ENCODE data around the gene PITX3.
A peak's percentile ranks its signal among the peaks of the same experiment; 100 is the strongest.
"Not testable (repeated sequence)": the region's sequence is repeated elsewhere in the genome, so short reads cannot be mapped to it uniquely, and the experiment has no call there.

The PITX3 gene

DNA sequence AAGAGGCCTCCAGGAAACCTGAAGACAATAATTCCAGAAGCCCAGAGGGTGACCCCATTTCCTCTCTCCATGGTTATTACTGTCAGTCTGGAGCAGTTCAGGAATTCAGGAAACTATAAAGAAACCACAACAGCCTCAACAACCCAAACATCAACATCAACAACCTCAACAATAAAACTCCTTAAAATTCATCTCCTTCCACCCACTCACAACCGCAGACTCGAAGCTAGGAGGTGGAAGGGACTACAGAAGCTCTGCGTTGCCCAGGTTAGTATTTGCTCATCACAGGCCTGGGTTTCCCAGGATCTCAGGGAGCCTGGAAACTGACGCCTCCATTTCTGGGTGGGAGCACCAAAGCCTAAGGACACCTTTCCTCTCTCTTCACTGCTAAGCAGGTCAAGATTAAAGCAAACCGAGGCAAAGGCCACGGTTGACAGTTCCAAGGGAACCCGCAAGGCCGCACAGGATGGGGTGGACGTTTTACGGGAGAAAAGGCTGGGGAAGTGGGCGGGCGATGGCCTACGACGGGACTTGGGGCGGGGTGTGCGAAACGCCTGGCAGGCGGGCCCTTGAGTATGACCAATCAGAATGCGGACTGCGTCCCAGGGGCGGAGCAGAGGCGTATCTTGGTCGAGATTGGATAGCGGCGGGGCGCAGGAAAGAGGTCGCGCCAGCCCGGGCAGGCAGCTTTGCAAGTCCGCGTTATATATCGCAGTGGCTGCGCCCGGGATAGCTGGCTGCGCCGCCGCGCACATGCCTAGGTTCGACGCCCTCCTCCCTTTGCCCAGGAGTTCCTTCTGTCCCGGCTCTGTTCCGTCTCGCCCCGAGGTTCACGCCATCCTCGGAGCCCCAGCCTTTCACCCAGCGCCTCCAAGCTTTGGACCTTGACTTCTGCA, 15.4 kb downstream of the PITX3 start, which contains the start of gene ELOVL3:
ELOVL3 (plus strand) TSS at position 654 of the 896 bp plus-strand sequence. CDS start 250 bp downstream, outside the sequence.
- DNase-seq (ENCODE audit: low spot score) = peak; percentile 89

GRCh38 chr10:102222797-102223196, 18.5 kb downstream of the PITX3 start:
- no peak for DNase-seq (ENCODE audit: low spot score)

DNA sequence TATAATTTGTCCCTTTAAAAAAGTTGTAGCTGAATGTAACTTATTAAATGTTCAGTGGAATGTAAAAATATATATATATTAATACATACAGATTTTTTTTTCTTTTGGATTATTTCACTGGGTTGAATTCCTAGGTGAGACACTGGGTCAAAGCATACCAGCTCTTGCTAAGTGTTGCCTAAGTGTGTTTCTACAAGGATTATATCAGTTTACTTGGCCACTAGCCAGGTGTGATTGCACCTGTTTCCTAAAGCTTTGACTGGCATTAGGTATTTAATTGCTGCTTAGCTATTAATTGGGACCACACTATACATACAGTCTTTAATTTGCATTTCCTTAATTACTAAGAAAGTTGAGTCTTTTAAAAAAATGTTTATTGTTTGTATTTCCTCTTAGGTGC, 20.7 kb downstream of the PITX3 start:
- no peak for DNase-seq (ENCODE audit: low spot score)

DNA sequence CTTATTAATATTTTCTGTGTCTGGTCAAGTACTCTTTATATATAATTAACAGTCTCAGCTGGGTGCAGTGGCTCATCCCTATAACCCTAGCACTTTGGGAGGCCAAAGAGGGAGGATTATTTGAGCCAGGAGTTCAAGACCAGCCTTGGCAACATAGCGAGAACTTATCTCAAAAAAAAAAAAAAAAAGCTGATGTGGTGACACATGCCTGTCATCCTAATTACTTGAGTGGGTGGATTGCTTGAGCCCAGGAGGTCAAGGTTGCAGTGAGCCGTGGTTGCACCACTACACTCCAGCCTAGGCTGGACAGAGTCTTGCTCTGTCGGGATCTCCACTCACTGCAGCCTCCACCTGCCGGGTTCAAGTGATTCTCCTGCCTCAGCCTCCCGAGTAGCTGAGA, 21.9 kb downstream of the PITX3 start:
- no peak for DNase-seq (ENCODE audit: low spot score)

GRCh38 chr10:102213599-102213998, 27.7 kb downstream of the PITX3 start:
- DNase-seq (ENCODE audit: low spot score) = not testable (repeated sequence)

DNA sequence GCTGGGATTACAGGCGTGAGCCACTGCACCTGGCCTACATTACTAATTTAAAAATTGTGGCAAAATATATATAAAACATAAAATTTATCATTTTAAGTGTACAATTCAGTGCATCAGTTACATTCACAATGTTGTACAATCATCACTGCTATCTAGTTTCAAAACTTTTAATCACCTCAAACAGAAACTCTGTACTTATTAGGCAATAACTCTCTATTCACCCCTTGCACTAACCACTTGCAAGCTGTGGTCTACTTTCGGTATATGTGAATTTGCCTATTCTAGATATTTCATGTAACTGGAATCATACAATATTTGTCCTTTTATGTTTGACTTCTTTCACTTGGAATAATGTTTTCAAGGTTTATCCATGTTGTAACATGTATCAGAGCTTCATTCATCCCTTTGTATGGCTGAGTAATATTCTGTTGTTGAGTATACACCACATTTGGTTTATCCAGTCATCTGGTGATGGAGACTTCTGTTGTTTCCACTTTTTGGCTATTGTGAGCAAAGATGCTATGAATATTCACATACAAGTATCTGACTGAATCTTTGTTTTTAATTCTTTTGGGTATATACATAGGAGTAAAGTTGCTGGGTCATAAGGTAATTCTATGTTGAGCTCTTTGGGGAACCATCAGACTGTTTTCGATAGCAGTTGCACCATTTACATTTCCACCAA, 29.6 kb downstream of the PITX3 start:
- DNase-seq (ENCODE audit: low spot score) = no peak

GRCh38 chr10:102208311-102209035, 32.8 kb downstream of the PITX3 start:
- no peak for DNase-seq (ENCODE audit: low spot score)

DNA sequence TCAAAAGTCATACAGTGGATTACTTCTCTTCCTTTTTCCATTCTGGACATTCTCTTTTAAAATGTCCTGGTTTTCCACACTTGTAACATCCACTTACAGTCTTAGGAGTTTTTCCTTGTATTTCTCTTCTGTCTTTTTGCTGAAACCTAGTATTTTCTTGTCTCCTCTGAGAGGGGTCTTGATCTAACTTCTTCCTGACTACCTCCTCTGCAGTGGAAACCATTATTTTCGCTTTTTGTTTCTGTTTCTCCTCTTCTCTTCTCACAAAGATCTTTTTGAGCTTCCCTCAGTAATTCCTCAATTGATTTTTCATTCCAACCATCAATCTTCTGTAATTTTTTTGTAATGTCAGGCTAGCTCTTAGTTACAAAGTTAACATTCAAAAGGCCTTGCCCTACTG, 38.9 kb downstream of the PITX3 start:
- DNase-seq (ENCODE audit: low spot score) = no peak

DNA sequence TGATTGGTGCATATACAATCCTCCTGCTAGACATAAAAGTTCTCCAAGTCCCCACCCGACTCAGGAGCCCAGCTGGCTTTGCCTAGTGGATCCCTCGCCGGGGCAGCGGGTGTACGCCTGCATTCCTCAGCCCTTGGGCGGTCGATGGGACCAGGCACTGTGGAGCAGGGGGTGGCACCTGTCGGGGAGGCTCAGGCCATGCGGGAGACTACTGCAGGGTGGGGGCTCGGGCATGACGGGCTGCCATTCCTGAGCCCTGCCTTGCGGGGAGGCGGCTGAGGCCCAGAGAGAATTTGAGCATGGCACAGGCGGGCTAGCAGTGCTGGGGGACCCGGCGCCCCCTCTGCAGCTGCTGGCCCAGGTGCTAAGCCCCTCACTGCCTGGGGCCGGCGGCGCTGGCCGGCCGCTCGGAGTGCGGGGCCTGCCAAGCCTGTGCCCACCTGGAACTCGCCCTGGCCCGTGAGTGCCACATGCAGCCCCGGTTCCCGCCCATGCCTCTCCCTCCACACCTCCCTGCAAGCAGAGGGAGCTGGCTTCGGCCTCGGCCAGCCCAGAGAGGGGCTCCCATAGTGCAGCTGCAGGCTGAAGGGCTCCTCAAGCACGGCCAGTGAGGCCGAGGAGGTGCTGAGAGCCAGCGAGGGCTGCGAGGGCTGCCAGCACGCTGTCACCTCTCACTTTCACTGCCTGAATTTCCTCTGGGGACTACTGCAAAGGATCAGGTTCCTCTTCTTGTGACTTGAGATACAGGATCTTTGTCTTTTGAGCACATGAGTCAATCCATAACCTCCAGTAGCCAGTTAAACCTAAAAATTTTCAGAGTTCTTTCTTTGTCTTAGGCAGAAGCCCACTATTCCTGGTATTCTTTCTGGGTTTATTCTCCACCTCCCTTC, 40.3 kb downstream of the PITX3 start:
- DNase-seq (ENCODE audit: low spot score) = no peak

DNA sequence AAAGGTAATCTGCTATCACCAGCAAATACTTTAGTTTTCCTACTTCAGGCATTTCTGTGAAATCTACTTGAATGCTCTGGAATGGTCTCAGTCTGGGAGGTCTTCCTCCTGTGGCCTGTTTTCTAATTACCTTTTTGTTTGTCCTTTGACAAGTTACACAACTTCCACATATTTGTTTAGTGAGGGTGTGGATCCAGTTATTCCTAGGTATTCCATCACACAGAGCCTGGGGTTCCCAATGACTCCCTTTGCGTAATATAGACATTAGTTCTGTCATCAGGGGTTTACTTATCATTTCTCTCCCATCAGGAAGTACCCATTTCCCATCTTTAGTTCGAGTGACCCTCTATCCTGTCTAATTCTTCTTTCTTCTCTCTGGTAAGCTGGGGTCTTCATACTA, 43.3 kb downstream of the PITX3 start:
- DNase-seq (ENCODE audit: low spot score) = no peak

DNA sequence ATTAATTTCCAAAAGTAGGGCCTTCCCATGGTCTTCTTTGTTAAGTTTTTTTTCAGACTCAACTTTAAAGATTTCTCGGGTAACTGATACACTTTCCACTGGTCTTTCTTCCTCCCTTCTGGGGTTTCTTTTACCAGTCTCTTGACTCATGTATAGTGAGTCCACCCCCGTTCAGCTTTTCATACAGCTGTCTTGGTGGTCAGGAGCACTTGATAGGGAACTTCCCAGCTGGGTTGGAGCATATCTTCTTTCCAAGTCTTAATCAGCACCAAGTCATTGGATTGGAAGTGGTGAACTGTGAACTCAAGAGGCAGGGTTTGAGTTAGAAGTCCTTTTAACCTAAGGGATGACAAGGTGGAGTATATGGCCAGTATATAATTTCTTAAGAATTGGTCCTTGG, 44.4 kb downstream of the PITX3 start:
- no peak for DNase-seq (ENCODE audit: low spot score)

- no peak for DNase-seq (ENCODE audit: low spot score)
Observed at GRCh38 chr10:102195296-102195870, 45.9 kb downstream of the PITX3 start.

- DNase-seq (ENCODE audit: low spot score) = no peak
Observed at GRCh38 chr10:102191956-102192355, 49.4 kb downstream of the PITX3 start.

- not testable (repeated sequence) for DNase-seq (ENCODE audit: low spot score)
Observed at GRCh38 chr10:102188941-102189898, 52.1 kb downstream of the PITX3 start.

DNA sequence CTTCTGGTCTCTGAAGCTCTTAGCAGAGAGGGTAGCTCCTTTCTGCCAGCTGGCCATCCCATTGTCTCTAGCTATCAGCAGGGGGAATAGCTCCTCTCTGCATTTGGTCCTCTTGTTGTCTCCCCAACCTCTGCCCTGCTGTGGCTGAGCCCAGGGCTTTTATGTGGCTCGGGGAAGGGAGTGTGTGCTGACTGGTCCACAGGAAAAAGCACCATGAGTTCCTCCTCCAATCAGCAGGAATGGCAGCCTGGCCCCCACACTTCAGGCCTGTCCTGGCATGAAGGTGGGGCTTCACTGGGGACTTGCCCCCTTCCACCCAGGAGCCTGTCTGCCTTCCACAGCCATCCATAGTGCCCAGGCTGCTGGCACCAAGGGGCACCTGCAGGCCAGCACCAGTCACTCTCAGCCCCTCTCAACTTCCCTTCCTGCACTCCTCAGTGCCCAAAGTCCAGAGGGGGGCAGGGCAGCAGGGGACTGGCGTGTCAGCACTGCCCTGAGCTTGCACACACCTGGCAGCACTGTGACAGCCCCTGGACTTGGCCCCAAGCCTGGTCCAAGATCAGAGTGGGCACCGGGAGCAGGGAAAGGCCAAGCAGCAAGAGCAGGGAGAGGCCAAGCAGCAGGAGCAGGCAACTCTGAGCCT, 52.9 kb downstream of the PITX3 start:
- DNase-seq (ENCODE audit: low spot score) = no peak

DNA sequence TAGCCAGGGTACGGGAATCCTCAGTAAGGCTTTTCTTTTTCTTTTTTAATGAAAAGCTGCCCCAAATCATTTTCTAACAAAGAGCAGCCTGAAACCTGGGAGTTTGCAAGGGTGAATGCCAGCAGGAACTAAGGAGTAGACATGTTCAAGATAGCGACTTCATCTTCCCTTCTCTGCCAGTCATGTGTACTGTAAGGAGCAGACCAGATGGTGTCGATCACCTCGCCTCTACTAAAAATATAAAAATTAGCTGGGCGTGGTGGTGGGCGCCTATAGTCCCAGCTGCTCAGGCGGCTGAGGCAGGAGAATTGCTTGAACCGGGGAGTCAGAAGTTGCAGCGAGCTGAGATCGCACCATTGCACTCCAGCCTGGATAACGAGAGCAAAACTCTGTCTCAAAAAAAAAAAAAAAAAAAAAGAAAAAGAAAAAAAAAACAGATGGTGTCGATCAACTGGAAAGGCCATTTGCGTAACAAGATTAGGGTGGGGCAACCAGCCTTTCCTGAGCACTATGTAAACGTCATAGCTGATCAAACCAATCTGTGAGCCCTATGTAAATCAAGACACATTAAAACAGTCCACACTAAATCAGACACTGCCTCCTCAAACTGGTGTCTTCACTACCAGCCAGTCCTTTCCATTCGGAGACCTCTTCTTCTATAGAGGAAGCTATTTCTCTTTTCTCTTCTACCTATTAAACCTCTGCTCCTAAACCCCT, 55.3 kb downstream of the PITX3 start:
- DNase-seq (ENCODE audit: low spot score) = no peak

GRCh38 chr10:102185272-102185671, 56.0 kb downstream of the PITX3 start:
- no peak for DNase-seq (ENCODE audit: low spot score)

GRCh38 chr10:102184606-102185005, 56.7 kb downstream of the PITX3 start:
- DNase-seq (ENCODE audit: low spot score) = no peak

All from globus pallidus (tissue), 1 donor.